HG02970 (cell line): ENCODE measurements around the gene VAMP1.
"Not testable (repeated sequence)": the region's sequence is repeated elsewhere in the genome, so short reads cannot be mapped to it uniquely, and the experiment has no call there.

Source experiments
- ATAC-seq: cut with Tn5 transposase; IDR thresholded peaks from one replicate; pipeline ENCODE4 v1.9.1; 2021; ENCODE audit warnings: mild to moderate bottlenecking, moderate library complexity, moderate number of reproducible peaks; ENCODE audit not compliant: unreplicated experiment, low FRiP score

Gene VAMP1

DNA sequence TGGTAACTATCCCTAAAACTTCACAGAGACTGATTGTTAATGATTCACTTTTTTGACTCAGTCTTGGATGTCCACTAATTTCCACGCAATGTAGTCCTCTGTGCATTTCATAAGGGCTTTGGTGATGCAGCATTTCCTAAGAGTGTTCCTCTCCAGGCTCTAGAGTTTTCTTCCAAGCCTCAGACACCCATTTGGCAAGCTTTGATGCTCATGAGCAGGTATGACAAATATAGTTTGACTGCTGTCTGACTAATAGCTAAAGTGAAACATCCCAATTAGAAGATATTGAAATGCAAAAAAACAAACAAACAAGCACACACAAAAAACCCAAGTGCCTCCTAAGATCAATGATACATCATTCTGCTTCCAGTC lies 1.5 kb upstream of the VAMP1 start:
- no peak for ATAC-seq

DNA sequence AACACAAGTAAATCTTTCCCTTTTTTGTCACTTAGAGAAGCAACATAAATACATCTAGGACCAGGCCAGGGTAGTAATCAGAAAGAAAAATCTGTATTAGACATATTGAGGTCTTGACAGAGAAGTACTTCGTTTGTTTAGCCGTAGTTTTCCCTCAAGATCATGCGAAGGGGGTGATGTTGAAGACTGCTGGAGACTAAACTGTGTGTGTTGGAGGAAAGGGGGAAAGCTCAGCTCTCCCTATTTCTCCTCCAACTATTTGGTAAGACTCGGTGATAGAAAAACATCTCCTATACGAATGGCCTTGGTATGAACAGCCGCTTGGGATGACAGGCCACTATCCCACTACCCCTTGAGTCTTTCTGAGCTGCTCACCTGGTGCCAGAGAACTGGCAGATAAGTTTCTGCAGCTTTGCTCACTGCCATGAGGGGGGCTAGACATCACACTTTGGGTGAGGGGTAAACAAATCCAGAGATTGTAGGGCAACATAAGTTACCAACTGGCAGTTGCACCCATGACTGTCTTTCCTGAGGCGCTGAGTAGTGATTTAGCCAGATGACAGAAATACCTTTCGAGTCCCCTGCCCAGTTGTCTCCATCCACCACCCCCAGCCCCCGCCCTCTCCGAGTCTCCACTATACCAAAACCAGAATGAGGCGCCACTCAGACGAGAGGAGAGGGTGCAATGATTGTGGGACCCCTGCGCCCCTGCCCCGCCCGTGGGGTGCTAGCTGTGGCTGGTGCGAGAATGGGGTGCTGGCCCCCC lies 685 bp downstream of the VAMP1 start:
- no peak for ATAC-seq

DNA sequence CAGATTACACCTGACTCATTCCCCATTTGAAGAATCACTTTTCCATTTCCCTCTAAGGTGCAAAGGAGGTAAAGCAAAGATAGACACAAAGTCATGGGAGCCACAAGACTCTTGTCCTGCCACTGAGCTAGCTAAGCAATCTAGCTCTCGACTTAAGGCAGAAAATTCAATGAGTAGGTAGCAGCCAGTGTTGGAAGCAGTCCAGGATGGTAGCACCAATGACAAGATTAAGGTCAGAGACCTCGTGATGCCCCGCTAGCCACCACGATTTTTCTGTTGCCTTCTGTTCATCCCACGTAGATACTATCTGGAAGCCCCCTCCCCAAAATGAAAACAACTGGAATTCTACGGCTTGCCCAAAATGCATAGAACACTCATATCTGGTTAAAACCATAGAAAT lies 1.4 kb downstream of the VAMP1 start:
- ATAC-seq, result no peak

DNA sequence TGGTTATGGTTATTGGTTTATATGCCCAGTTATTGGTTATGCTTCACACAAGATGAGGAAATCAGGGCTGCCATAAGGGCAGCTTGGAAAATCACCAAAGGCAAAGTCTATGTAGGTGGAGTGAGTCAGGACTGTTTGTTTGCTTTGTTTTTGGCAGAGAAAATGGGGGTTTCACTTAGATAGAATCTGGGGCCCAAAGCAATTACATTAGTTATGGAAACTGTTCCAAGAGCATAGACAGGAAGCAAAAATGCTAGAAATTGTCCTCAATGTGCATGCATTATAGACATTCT lies 2.2 kb downstream of the VAMP1 start:
- ATAC-seq, result no peak

DNA sequence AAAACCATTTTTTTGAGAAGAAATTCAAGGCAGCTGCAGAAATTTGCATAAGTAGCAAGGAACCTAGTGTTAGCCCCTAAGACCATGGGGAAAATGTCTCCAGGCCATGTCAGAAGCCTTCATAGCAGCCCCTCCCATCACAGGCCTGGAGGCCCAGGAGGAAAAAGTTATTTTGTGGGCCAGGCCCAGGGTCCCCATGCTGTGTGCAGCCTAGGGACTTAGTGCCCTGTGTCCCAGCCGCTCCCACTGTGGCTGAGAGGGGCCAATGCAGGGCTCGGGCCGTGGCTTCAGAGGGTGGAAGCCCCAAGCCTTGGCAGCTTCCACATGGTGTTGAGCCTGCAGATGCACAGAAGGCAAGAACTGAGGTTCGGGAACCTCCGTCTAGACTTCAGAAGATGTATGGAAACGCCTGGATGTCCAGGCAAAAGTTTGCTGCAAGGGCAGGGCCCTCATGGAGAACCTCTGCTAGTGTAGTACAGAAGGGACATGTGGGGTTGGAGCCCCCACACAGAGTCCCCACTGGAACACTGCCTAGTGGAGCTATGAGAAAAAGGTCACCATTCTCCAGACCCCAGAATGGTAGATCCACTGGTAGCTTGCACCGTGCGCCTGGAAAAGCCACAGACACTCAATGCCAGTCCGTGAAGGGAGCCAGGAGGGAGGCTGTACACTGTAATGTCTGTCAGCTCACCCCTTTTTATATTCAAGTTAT lies 2.8 kb downstream of the VAMP1 start:
- ATAC-seq, result not testable (repeated sequence)

DNA sequence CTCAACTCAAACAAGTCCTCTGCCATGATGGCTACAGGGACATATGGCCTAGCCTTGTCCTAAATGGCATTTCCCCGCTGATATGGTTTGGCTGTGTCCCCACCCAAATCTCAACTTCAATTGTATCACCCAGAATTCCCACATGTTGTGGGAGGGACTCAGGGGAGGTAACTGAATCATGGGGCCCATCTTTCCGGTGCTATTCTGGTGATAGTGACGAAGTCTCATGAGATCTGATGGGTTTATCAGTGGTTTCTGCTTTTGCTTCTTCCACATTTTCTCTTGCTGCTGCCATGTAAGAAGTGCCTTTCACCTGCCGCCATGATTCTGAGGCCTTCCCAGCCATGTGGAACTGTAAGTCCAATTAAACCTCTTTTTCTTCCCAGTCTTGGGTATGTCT lies 3.7 kb downstream of the VAMP1 start:
- not testable (repeated sequence) for ATAC-seq

DNA sequence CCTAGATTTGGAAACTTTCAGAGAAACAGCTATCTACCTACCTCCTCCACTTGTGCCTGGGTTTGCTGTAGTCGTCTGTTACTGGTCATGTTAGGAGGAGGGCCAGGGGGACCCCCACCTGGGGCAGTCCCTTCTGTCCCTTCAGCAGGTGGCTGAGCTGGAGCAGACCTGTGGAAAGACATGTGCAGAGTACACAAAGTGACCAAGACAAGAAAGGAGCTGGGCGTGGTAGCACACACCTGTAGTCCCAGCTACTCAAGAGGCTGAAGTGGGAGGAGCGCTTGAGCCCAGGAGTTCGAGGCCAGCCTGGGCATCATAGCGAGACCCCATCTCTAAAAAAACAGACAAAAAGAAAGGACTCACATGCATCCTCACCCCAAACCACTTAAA lies 4.3 kb downstream of the VAMP1 start:
- ATAC-seq, result no peak

DNA sequence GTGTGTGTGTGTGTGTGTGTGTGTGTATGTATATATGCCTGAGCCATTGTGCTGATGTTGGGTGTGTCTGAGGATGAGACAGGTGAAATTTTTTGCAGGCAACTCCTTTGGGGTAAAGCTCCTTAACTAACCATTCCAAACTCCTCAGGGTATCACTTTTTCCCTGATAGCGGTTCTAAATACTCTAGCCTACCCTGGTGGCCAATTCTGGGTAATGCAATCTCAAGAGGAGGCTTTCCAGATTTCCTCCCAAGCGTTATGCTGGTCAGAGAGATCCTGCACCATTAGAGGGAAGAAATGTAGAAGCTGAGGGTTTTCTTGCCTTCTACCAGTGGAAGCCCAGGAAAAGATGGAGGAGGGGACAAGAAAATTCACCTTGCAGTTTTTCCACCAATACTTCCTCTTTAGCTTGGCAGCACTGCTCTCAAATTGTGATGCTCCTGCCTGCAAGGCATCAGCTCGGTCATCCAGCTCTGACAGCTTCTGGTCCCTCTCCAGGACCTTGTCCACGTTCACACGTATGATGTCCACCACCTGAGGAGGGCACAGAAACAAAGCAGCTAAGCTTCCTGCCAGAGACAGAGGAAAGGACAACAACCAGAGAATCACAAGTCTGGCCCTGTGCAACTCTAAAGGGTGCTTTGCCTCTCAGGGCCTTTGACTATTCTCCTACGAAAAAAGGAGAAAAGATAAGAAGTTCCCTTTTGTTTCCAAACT lies 4.9 kb downstream of the VAMP1 start:
- ATAC-seq, result no peak

DNA sequence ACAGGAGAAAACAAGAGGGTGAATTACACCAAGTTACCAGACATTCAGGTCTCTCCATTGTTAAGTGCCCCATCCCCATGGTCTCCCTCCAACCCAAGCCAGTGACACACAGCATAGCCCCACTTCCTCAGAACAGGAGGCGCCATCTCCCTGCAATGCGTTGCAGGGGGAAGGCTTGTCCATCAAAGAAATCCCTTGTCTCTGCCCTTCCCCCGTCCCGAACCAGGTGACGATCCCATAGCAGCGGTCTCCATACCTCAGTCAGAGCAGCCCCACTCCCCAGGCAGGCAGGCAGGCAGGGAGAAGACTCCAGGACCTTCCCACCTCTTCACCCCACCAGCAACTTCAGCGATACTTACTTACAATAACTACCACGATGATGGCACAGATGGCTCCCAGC lies 5.9 kb downstream of the VAMP1 start:
- no peak for ATAC-seq

DNA sequence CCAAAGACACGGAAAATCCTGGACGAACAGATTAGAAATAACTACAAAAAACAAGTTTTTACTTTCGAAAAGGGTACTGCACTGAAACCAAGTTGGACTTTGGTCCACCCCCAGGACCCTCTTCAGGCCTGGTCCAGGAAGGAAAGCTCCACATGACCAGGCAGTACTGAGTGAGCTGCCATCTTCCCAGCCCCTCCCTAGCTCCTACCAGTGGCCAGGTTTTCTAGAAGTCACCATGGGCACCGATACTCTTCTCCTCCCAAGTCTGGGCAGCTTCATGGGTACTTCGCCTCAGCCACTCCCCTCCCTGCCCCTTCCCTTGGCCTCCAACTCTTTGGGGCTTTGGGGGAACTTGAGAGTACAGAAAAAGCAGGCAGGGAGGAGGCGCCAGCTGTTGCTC lies 6.6 kb downstream of the VAMP1 start:
- ATAC-seq, result no peak

DNA sequence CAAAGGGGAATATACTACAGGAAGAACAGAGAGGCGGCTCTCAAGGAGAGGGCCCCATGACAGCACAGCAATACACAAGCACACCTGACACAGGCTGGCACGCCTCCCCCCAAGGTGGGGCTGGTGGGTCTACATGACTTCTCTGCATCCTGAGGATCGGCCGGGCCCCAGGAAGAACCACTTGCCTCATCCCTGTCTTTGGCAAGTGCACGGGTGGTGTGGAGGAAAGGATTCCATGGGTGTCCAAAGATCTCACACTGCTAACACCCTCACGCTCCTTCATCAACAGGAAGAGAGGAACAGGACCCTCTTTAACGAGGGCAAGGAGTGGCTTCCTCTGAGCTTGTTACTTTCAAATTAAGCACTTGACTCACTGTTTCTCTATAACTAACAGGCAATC lies 7.3 kb downstream of the VAMP1 start:
- no peak for ATAC-seq

DNA sequence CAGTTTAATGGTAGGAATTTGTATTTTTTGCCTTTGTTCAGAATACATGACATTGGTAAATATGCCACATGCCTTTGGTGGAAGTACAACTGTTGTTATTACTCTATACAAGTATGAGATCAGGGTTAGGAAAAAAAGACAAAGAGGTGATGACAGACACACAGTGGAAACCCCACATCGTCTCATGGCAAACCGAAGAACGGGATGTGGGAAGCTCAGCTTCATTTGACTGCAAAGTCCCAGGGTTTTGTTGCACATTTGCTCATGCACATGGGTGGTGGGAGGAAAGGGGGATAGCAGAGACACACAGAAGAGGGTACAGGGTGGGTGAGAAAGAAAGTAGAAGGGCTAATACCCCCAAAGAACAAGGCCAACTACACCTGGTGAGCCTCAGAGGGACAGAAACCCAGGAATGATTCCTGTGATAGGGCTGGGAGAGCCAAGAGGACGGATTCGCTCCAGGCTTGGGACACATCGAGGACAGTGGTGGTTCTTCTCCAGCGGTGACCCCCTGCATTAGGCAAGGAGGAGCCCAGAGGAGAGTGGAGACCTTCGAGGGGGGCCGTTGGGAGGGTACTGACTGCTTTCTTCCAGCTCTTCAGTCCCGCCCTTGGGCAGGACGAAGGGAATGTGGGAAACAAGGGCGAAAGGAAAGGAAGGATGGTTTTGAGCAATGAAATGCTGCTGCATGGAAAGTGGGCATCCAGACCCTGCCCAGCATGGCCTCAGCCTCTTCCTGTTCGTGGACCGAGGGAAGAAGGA lies 8.1 kb downstream of the VAMP1 start:
- no peak for ATAC-seq

DNA sequence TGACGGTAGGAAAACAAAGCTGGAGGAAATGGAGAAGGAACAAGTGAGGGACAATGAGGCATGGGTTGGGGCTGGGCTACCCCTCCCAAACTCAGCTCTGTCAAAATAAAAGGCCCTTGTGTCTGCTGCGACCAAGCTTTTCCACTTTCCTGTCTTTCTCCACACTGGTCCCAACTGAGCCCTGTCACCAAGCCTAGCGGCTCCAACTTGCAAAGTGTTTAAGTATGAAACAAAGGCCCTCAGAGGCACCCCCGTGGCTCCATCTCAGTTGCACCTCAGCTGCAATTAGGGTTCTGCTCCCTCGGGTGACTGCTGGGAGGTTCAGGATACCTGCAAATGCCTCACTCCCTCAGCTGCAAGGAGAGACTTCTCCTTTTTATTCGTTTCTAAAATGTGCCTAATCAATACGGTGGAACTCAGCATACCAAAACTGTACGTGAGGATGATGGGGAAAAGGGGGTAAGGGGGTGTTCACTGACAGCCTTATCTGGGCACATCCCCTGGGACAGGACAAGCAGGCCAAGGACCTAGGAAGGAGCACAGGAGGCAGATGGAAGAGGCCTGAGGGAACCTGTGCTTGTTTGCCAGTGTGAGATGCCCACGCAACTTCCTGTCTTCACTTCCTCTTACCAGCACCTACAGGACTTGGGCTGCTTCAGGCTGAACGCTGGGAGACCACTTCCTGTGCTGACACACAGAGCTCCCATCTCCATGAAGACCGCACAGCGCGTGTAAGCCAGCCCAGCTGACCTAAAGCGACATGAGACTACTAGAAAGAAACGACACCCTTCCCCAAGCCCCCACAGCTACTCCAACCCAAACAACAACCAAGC lies 8.9 kb downstream of the VAMP1 start:
- ATAC-seq, result no peak

DNA sequence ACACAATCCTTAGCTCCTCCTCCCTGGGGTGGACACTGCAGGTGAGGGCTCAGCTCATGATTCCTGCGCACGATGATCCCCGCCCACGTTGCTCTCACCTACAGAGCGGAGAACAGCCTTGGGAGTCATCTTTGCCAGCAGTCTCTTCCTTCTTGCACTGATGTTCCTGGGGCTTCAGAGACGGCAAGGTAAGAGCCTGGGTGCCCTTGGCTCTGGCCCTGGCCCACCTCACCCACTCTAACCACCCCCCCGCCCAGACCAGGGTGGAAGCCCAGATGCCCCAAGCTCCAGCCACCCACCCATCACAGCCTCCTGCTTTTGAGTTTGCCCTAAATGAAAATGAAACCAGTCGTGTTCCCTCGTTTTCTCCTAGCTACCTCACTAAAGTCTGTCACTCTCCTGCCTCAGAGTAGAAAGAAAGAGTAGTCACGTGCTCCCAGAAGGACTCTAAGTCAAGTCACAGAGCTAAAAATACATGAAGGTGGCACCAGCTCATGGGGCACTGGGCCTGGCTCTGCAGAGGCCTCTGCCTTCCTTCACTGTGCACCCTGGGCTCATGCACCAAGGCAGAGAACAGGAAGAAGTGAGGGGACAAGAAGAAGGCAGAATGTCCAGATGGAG lies 9.6 kb downstream of the VAMP1 start:
- ATAC-seq, result no peak

DNA sequence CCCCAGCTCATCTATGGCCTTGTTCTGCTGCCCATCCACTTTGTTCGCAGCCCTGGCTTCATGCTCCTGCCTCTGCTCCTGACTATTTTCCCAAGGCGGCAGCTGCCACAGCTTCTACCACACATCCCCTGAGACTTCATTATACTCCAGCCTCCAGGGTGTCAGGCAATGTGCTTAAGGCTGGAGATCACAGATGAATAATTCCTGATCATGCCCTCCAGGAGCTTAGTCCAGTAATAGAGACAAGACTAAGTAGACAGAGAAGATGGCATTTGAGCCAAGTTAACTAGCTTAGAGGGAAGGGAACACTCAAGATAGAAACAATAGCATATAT lies 11.5 kb downstream of the VAMP1 start:
- no peak for ATAC-seq

DNA sequence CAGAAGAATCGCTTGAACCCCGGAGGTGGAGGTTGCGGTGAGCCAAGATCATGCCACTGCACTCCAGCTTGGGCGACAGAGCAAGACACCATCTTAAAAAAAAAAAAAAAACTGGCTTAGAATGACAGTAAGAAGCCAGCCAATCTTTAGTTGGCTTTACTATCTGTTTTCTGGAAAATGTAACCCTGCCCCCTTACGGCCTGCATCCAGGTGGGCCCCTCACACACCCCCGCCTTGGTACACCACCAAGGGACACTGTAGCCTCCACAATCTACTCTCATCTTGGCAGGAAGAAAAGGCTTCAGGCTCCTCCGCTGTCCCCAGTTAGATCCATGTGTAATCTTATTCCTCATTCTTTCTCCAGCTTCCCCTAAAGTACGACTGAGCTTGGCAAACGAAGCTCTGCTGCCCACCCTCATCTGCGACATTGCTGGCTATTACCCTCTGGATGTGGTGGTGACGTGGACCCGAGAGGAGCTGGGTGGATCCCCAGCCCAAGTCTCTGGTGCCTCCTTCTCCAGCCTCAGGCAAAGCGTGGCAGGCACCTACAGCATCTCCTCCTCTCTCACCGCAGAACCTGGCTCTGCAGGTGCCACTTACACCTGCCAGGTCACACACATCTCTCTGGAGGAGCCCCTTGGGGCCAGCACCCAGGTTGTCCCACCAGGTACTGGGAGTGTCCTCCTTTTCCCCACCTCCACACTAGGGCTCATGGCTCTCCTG lies 12.0 kb downstream of the VAMP1 start:
- ATAC-seq, result no peak

DNA sequence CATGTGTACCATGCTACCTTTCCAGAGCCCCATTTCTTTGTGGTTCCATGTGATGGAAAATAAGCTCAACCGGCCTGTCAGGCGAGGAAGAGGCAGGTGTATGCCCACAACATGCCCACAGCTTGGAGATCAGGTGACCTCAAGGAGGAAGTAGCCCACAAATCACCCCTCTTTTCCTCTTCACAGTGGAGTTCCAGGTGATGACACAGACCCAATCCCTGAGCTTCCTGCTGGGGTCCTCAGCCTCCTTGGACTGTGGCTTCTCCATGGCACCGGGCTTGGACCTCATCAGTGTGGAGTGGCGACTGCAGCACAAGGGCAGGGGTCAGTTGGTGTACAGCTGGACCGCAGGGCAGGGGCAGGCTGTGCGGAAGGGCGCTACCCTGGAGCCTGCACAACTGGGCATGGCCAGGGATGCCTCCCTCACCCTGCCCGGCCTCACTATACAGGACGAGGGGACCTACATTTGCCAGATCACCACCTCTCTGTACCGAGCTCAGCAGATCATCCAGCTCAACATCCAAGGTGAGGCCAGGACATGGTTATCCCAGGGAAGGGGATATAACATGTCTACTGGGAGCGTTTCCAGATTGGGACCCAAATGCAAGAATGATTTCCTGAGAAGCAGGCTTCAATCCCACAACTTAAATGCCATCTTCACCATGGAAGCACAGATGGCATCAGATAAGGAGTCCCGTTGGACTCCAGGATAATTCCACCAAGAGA lies 13.1 kb downstream of the VAMP1 start:
- ATAC-seq, result no peak

DNA sequence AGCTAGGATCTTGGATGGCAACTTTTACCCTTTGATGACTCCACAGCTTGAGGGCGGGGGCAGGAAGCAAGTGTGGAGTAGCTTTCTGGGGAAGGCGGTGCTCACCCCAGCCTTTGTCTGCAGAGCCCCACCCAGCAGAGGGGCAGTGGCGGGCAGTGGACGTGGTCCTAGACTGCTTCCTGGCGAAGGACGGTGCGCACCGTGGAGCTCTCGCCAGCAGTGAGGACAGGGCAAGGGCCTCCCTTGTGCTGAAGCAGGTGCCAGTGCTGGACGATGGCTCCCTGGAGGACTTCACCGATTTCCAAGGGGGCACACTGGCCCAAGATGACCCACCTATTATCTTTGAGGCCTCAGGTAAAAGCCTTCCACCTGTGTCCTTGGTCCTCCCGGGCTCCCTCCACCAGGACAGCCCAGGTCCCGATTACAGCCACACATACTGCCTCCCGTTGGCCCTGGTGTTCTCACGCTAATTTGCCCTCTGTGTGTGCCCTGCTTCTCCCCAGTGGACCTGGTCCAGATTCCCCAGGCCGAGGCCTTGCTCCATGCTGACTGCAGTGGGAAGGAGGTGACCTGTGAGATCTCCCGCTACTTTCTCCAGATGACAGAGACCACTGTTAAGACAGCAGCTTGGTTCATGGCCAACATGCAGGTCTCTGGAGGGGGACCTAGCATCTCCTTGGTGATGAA lies 17.4 kb downstream of the VAMP1 start:
- no peak for ATAC-seq
